Adipocyte (in vitro differentiated cells): ENCODE data around the gene FERD3L.

ENCODE experiments used
- DNase-seq: peaks from one replicate; pipeline ENCODE4 v3.0.0-alpha.2; 2015; ENCODE audit warnings: low read depth
- H3K27me3 ChIP-seq: replicated peaks from 2 replicates; pipeline ENCODE4 v1.7.0; 2013; ENCODE audit warnings: mild to moderate bottlenecking, low read length, moderate library complexity; ENCODE audit not compliant: control insufficient read depth, insufficient read depth
- H3K36me3 ChIP-seq: 2 replicates; pipeline ENCODE4 v1.7.0; 2013; ENCODE audit warnings: low read length, mild to moderate bottlenecking, moderate library complexity; ENCODE audit not compliant: control insufficient read depth, insufficient read depth, severe bottlenecking
- H3K4me1 ChIP-seq: 2 replicates; pipeline ENCODE4 v1.7.0; 2013; ENCODE audit warnings: mild to moderate bottlenecking, low read length, moderate library complexity; ENCODE audit not compliant: control insufficient read depth, insufficient read depth
- H3K4me3 ChIP-seq: 2 replicates; pipeline ENCODE4 v1.7.0; 2013; ENCODE audit warnings: mild to moderate bottlenecking, low read length, moderate library complexity
- H3K9ac ChIP-seq: 2 replicates; pipeline ENCODE4 v1.7.0; 2013; ENCODE audit warnings: mild to moderate bottlenecking, low read length, moderate library complexity
- H3K9me3 ChIP-seq: 2 replicates; pipeline ENCODE4 v1.7.0; 2013; ENCODE audit warnings: mild to moderate bottlenecking, low read length, moderate library complexity; ENCODE audit not compliant: control insufficient read depth

The FERD3L gene

GRCh38 chr7:19106241-19107080 is 38.8 kb downstream of the FERD3L start:
- DNase-seq: peak; percentile 61
- no peaks in the 10 kb centered on the region for H3K27me3 ChIP-seq
- peak overlapping the region; percentile 91 for H3K9ac ChIP-seq
- H3K4me3 ChIP-seq: peak overlapping the region; percentile 91
- peaks cover 57% of the 10 kb centered on the region for H3K4me1 ChIP-seq
- H3K36me3 ChIP-seq: no peaks in the 10 kb centered on the region
- no peaks in the 10 kb centered on the region for H3K9me3 ChIP-seq

GRCh38 chr7:19105546-19105945 is 39.7 kb downstream of the FERD3L start:
- no peaks in the 10 kb centered on the region for H3K36me3 ChIP-seq
- peak overlapping the region; percentile 91 for H3K9ac ChIP-seq
- H3K4me3 ChIP-seq: peak overlapping the region; percentile 91
- no peaks in the 10 kb centered on the region for H3K9me3 ChIP-seq
- peaks cover 57% of the 10 kb centered on the region for H3K4me1 ChIP-seq
- peak; percentile 39 for DNase-seq
- no peaks in the 10 kb centered on the region for H3K27me3 ChIP-seq

GRCh38 chr7:19104811-19105210 is 40.4 kb downstream of the FERD3L start:
- H3K9me3 ChIP-seq: no peaks in the 10 kb centered on the region
- H3K4me1 ChIP-seq: peaks cover 57% of the 10 kb centered on the region
- no peaks in the 10 kb centered on the region for H3K27me3 ChIP-seq
- H3K9ac ChIP-seq: no peak overlapping the region
- no peak for DNase-seq
- H3K36me3 ChIP-seq: no peaks in the 10 kb centered on the region
- H3K4me3 ChIP-seq: peak overlapping the region; percentile 26

GRCh38 chr7:19102884-19103283 is 42.3 kb downstream of the FERD3L start:
- Histone ChIP-seq H3K9me3 (no peaks in the 10 kb centered on the region), H3K36me3 (no peaks in the 10 kb centered on the region), H3K27me3 (no peaks in the 10 kb centered on the region), H3K4me3 (no peak overlapping the region), H3K9ac (peak overlapping the region; percentile 16), H3K4me1 (peaks cover 48% of the 10 kb centered on the region)
- no peak for DNase-seq

- Histone ChIP-seq H3K36me3 (no peaks in the 10 kb centered on the region), H3K4me1 (peaks cover 44% of the 10 kb centered on the region), H3K9ac (peak overlapping the region; percentile 22), H3K27me3 (no peaks in the 10 kb centered on the region), H3K9me3 (no peaks in the 10 kb centered on the region), H3K4me3 (peak overlapping the region; percentile 56)
- peak; percentile 41 for DNase-seq
Observed at GRCh38 chr7:19101909-19102308, 43.3 kb downstream of the FERD3L start.

GRCh38 chr7:19101472-19101871 is 43.7 kb downstream of the FERD3L start:
- peaks cover 39% of the 10 kb centered on the region for H3K4me1 ChIP-seq
- peak overlapping the region; percentile 22 for H3K9ac ChIP-seq
- H3K9me3 ChIP-seq: no peaks in the 10 kb centered on the region
- no peak for DNase-seq
- H3K36me3 ChIP-seq: no peaks in the 10 kb centered on the region
- no peaks in the 10 kb centered on the region for H3K27me3 ChIP-seq
- H3K4me3 ChIP-seq: peak overlapping the region; percentile 56

GRCh38 chr7:19099924-19100323 is 45.3 kb downstream of the FERD3L start:
- Histone ChIP-seq H3K9ac (no peak overlapping the region), H3K4me1 (peaks cover 31% of the 10 kb centered on the region), H3K27me3 (no peaks in the 10 kb centered on the region), H3K4me3 (no peak overlapping the region), H3K9me3 (no peaks in the 10 kb centered on the region), H3K36me3 (no peaks in the 10 kb centered on the region)
- DNase-seq: no peak

- Histone ChIP-seq H3K4me1 (peaks cover 26% of the 10 kb centered on the region), H3K9ac (no peak overlapping the region), H3K27me3 (no peaks in the 10 kb centered on the region), H3K4me3 (no peak overlapping the region), H3K36me3 (no peaks in the 10 kb centered on the region), H3K9me3 (no peaks in the 10 kb centered on the region)
- DNase-seq: no peak
Observed at GRCh38 chr7:19099194-19099593, 46.0 kb downstream of the FERD3L start.

GRCh38 chr7:19098510-19098909 is 46.7 kb downstream of the FERD3L start:
- Histone ChIP-seq H3K36me3 (no peaks in the 10 kb centered on the region), H3K27me3 (no peaks in the 10 kb centered on the region)
- DNase-seq: no peak

GRCh38 chr7:19097165-19098055 is 47.8 kb downstream of the FERD3L start:
- peak overlapping the region; percentile 26 for H3K4me3 ChIP-seq
- peak overlapping the region; percentile 17 for H3K9ac ChIP-seq
- DNase-seq: no peak
- no peaks in the 10 kb centered on the region for H3K27me3 ChIP-seq
- H3K4me1 ChIP-seq: peaks cover 13% of the 10 kb centered on the region
- no peaks in the 10 kb centered on the region for H3K9me3 ChIP-seq
- no peaks in the 10 kb centered on the region for H3K36me3 ChIP-seq

More at GRCh38 chr7:19098510-19098909, 46.7 kb downstream of the FERD3L start:
- no peak overlapping the region for H3K9ac ChIP-seq
- no peak overlapping the region for H3K4me3 ChIP-seq
- no peaks in the 10 kb centered on the region for H3K9me3 ChIP-seq
- H3K4me1 ChIP-seq: peaks cover 22% of the 10 kb centered on the region

GRCh38 chr7:19095353-19095860 is 49.8 kb downstream of the FERD3L start:
- H3K4me1 ChIP-seq: peaks cover 2% of the 10 kb centered on the region
- no peaks in the 10 kb centered on the region for H3K9me3 ChIP-seq
- DNase-seq: no peak
- no peaks in the 10 kb centered on the region for H3K36me3 ChIP-seq
- H3K4me3 ChIP-seq: no peak overlapping the region
- H3K27me3 ChIP-seq: no peaks in the 10 kb centered on the region
- H3K9ac ChIP-seq: no peak overlapping the region
